ENCODE measurements around the gene WAC. TPM values are rescaled to one million over a fixed set of nuclear protein-coding genes. Genes with fewer than 3 reads are reported as not detected.
"Not testable (repeated sequence)": the region's sequence is repeated elsewhere in the genome, so short reads cannot be mapped to it uniquely, and the experiment has no call there.

WAC gene
- polyA plus RNA-seq, 1 of the 3 experiments (the other 2 are of a cell fraction) = 31.1 TPM

DNA sequence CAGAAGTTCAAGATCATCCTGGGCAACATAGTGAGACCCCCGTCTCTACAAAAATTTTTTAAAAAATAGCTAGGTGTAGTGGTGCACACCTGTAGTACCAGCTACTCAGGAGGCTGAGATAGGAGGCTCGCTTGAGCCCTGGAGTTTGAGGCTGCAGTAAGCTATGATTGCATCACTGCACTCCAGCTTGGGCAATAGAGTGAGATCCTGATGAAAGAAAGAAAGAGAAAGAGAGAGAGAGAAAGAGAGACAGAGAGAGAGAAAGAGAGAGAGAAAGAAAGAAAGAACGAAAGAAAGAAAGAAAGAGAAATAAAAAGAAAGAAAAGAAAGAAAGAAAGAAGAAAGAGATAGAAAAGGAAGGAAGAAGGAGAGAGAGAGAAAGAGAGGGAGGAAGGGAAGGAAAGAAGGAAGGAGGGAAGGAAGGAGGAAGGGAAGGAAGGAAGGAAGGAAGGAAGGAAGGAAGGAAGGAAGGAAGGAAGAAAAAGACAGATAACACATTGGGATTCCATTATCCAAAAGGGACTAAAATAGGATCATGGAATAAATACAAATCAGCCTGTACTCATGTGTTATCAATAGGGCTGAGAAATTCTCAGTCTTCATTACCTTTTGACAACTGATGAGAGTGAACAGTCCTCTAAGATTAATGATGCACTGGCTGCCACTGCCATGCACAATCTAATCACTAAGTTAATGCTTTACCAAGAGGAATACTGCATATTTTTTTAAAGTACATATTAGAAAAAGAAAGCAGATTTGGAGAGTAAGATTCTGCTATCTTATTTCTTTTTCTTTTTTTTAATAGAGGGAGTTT, 35.4 kb upstream of the WAC start:
- ChIA-PET CTCF (interaction anchor here (0.6 kb wide), 2 partner anchors 29 to 885 kb away, joined by 3 read pairs; no protein-coding TSS in a partner anchor), POLR2A (no interaction called here)
- H3K4me2 ChIP-seq = no peak overlapping the region
- no peaks in the 10 kb centered on the region for H3K27me3 ChIP-seq (ENCODE audit: insufficient read depth)
- no peak overlapping the region for H2AFZ ChIP-seq (ENCODE audit: low read depth)
- H3K36me3 ChIP-seq (replicated peaks in 1 of 2; ENCODE audit: control insufficient read depth in 1 of 2, insufficient read depth in 2 of 2, low read length in 1 of 2) = no peaks in the 10 kb centered on the region
- H3K27ac ChIP-seq (ENCODE audit: low read depth in 2 of 2, low read length in 1 of 2) = no peak overlapping the region
- H4K20me1 ChIP-seq (ENCODE audit: insufficient read depth) = no peaks in the 10 kb centered on the region
- H3F3A ChIP-seq (replicated peaks; ENCODE audit: insufficient read depth) = no peaks in the 10 kb centered on the region
- TF ChIP-seq EZH2phosphoT487 (IDR thresholded peaks at IDR 0.05; ENCODE audit: borderline replicate concordance, low read depth) = no peak
- TF ChIP-seq FOSL2 (IDR thresholded peaks at IDR 0.05; ENCODE audit: borderline replicate concordance, low read depth) = no peak
- TF ChIP-seq FOXJ3 (CRISPR knock-in tag; IDR thresholded peaks at IDR 0.05) = no peak
- TF ChIP-seq RXRA (IDR thresholded peaks at IDR 0.05; ENCODE audit: borderline replicate concordance, low read depth) = no peak
- TF ChIP-seq, protein P1, sequence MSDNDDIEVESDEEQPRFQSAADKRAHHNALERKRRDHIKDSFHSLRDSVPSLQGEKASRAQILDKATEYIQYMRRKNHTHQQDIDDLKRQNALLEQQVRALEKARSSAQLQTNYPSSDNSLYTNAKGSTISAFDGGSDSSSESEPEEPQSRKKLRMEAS (IDR thresholded peaks at IDR 0.05; ENCODE audit: low read depth) = no peak
- H3K4me1 ChIP-seq (ENCODE audit: control insufficient read depth in 1 of 2, insufficient read depth in 2 of 2, low read depth in 1 of 2, low read length in 1 of 2) = peaks cover 0 to 2% of the 10 kb centered on the region in 2 experiments; a peak in 1 of 4 replicates
- no peak for DNase-seq
- H3K4me3 ChIP-seq (ENCODE audit: low read depth in 2 of 2, low read length in 1 of 2) = no peak overlapping the region
- H3K9me3 ChIP-seq = no peaks in the 10 kb centered on the region
- H3K9ac ChIP-seq = no peak overlapping the region
- WGBS (ENCODE audit: low lambda C conversion rate) = 45% methylated on average over 2 of the region's 3 CpGs
- H3K79me2 ChIP-seq (ENCODE audit: insufficient read depth) = no peaks in the 10 kb centered on the region
- no peaks in the 10 kb centered on the region for H3K9me2 ChIP-seq

DNA sequence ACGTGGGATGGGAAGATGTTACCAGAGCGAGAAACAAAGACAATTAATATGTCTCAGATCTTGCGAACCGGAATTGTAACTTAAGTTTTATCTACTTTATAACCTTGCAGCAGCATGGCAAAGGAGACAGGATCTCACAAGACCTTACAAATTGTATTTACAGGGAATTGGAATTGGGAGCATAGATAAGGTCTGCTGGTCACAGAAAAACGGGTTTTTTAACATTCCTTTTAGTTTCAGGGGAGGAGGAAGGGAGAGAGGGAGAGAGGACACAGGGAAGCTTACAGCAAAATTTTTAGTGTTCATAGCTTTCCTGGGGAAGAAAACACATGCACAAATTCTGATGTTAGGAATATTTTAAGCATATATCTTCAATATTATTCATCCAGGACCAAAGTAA, 32.7 kb upstream of the WAC start:
- H3K9me3 ChIP-seq; H3K4me2 ChIP-seq; H3K9ac ChIP-seq; POLR2A ChIA-PET; H3K27ac ChIP-seq (ENCODE audit: low read depth in 2 of 2, low read length in 1 of 2); H4K20me1 ChIP-seq (ENCODE audit: insufficient read depth); H3K36me3 ChIP-seq (replicated peaks in 1 of 2; ENCODE audit: control insufficient read depth in 1 of 2, insufficient read depth in 2 of 2, low read length in 1 of 2); H3F3A ChIP-seq (replicated peaks; ENCODE audit: insufficient read depth); H2AFZ ChIP-seq (ENCODE audit: low read depth); H3K4me3 ChIP-seq (ENCODE audit: low read depth in 2 of 2, low read length in 1 of 2); CTCF ChIA-PET; DNase-seq; H3K9me2 ChIP-seq; H3K79me2 ChIP-seq (ENCODE audit: insufficient read depth); H3K27me3 ChIP-seq (ENCODE audit: insufficient read depth): not testable (repeated sequence)
- peaks cover 0 to 12% of the 10 kb centered on the region in 2 experiments; a peak in 2 of 4 replicates for H3K4me1 ChIP-seq (ENCODE audit: control insufficient read depth in 1 of 2, insufficient read depth in 2 of 2, low read depth in 1 of 2, low read length in 1 of 2)
- WGBS (ENCODE audit: low lambda C conversion rate) = 43% methylated on average over 5 of the region's 5 CpGs

DNA sequence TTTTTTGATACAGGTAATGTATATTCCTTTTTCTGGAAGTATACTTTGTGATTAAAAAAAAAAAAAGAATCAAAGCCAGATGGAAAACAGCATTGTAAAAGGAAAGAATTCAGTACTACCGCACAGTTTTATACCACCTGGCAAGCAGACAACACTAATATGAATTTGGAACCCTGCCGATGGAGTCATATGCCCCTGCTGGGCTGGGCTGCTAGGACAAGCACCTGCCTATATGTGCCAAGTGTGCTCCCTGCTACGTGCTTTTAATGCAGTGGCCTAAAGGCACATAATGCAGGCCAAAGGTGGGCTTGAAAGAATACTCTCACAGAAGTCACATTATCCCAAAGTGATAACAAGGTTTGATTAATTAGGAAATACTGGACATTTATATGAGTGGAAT, 29.8 kb upstream of the WAC start:
- H3K4me1 ChIP-seq (ENCODE audit: control insufficient read depth in 1 of 2, insufficient read depth in 2 of 2, low read depth in 1 of 2, low read length in 1 of 2) = peaks cover 0 to 14% of the 10 kb centered on the region in 2 experiments; a peak in 2 of 4 replicates
- ChIA-PET CTCF (interaction anchor here (1.1 kb wide), 1 partner anchor 382 kb away, joined by 3 read pairs; no protein-coding TSS in a partner anchor), POLR2A (no interaction called here)
- H3K79me2 ChIP-seq (ENCODE audit: insufficient read depth) = no peaks in the 10 kb centered on the region
- H3K27ac ChIP-seq (ENCODE audit: low read depth in 2 of 2, low read length in 1 of 2) = peak overlapping the region in 1 of 2 experiments; percentile 39; a peak in 1 of 4 replicates
- no peak overlapping the region for H3K9ac ChIP-seq
- H2AFZ ChIP-seq (ENCODE audit: low read depth) = no peak overlapping the region
- H3F3A ChIP-seq (replicated peaks; ENCODE audit: insufficient read depth) = no peaks in the 10 kb centered on the region
- H3K9me3 ChIP-seq = no peaks in the 10 kb centered on the region
- no peaks in the 10 kb centered on the region for H4K20me1 ChIP-seq (ENCODE audit: insufficient read depth)
- H3K4me3 ChIP-seq (ENCODE audit: low read depth in 2 of 2, low read length in 1 of 2) = no peak overlapping the region
- no peaks in the 10 kb centered on the region for H3K36me3 ChIP-seq (replicated peaks in 1 of 2; ENCODE audit: control insufficient read depth in 1 of 2, insufficient read depth in 2 of 2, low read length in 1 of 2)
- H3K4me2 ChIP-seq = no peak overlapping the region
- peak in 1 of 2 experiments; percentile 41; a peak in 1 of 4 replicates for TF ChIP-seq EP300 (IDR thresholded peaks at IDR 0.05; ENCODE audit: borderline replicate concordance in 1 of 2, low read depth in 1 of 2, low read length in 1 of 2)
- TF ChIP-seq RCOR1 (IDR thresholded peaks at IDR 0.05; ENCODE audit: low read length) = 0 out of 2 replicates have a peak, but pooled peaks have one; percentile 31
- TF ChIP-seq ELF1 (IDR thresholded peaks at IDR 0.05) = no peak
- TF ChIP-seq RAD21 (IDR thresholded peaks at IDR 0.05; ENCODE audit: low read length) = peak; percentile 24
- no peaks in the 10 kb centered on the region for H3K27me3 ChIP-seq (ENCODE audit: insufficient read depth)
- WGBS (ENCODE audit: low lambda C conversion rate) = 19% methylated on average over 3 of the region's 3 CpGs
- DNase-seq = peak; percentile 61
- H3K9me2 ChIP-seq = no peaks in the 10 kb centered on the region

All from SK-N-SH (cell line).